Measurements from ENCODE around the gene SLMAP. TPM values are rescaled to one million over a fixed set of nuclear protein-coding genes. Genes with fewer than 3 reads are reported as not detected.
"Not testable (repeated sequence)": the region's sequence is repeated elsewhere in the genome, so short reads cannot be mapped to it uniquely, and the experiment has no call there.

SLMAP gene
- total and polyA plus RNA-seq, 2 donors from 2014 or later: 22.0 to 86.1 TPM

DNA sequence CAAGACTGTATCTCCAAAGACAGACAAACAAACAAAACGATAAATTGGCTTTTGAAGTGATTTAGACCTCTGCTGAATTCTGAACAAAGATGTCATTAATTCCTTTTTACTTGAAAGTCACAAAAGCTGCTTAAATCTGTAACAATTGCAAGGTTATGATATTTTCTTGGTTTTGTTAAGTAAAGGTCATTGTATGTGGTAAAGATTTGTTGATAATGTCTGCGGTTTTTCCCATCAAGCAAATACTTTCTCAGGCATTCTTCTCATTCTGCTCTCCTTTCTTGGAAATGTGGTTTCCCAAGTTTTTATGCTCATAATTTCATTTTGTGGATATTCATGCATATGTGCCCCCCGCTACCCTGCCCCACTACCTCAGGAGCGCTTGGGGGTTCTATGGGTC lies 116.5 kb downstream of the SLMAP start:
- TF ChIP-seq, protein P1, sequence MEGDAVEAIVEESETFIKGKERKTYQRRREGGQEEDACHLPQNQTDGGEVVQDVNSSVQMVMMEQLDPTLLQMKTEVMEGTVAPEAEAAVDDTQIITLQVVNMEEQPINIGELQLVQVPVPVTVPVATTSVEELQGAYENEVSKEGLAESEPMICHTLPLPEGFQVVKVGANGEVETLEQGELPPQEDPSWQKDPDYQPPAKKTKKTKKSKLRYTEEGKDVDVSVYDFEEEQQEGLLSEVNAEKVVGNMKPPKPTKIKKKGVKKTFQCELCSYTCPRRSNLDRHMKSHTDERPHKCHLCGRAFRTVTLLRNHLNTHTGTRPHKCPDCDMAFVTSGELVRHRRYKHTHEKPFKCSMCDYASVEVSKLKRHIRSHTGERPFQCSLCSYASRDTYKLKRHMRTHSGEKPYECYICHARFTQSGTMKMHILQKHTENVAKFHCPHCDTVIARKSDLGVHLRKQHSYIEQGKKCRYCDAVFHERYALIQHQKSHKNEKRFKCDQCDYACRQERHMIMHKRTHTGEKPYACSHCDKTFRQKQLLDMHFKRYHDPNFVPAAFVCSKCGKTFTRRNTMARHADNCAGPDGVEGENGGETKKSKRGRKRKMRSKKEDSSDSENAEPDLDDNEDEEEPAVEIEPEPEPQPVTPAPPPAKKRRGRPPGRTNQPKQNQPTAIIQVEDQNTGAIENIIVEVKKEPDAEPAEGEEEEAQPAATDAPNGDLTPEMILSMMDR (IDR thresholded peaks at IDR 0.05; ENCODE audit: borderline replicate concordance, extremely low read depth, insufficient read depth): no peak
- no peak overlapping the region for H3K4me3 ChIP-seq (ENCODE audit: low read length in 3 of 3)
- no peaks in the 10 kb centered on the region for H3K9me3 ChIP-seq (ENCODE audit: control insufficient read depth in 2 of 3, insufficient read depth in 1 of 3, low read length in 3 of 3)
- no peaks in the 10 kb centered on the region for H3K27me3 ChIP-seq (ENCODE audit: control insufficient read depth, insufficient read depth, low read length)
- FAIRE-seq (no peak), DNase-seq (no peak)
- no peaks in the 10 kb centered on the region for H3K4me1 ChIP-seq (ENCODE audit: control insufficient read depth in 2 of 3, insufficient read depth in 2 of 3, low read depth in 1 of 3, low read length in 3 of 3)
- H3K9ac ChIP-seq (ENCODE audit: low read length in 3 of 3): no peak overlapping the region
- no peak overlapping the region for H3K27ac ChIP-seq (ENCODE audit: low read depth in 2 of 2, low read length in 2 of 2)
- intact Hi-C loops (cut with DNase I): no loop called here
- H3K36me3 ChIP-seq (ENCODE audit: control insufficient read depth in 2 of 3, insufficient read depth in 3 of 3, low read length in 3 of 3): no peaks in the 10 kb centered on the region

DNA sequence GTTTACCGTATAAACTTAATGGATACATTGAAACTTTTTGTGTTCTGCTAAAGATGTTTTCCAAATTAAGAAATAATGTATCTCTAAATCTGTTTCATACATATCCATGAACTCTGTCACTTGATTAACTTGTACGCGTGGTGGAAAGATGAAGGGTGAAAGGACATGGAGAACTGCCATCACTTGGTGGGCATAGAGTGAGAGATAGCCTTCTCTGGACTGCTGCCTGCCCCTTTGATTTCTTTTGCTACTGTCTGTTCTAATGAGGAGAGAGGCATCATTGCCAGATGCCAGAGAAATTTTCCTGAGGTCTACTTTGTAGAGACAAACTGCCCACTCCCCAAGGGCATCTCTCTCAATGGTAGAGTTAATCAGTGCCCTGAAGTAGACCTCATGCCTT lies 120.5 kb downstream of the SLMAP start:
- no peaks in the 10 kb centered on the region for H3K9me3 ChIP-seq (ENCODE audit: control insufficient read depth in 2 of 3, insufficient read depth in 1 of 3, low read length in 3 of 3)
- TF ChIP-seq, protein P1 (IDR thresholded peaks at IDR 0.05; ENCODE audit: borderline replicate concordance, extremely low read depth, insufficient read depth): no peak
- H3K27ac ChIP-seq (ENCODE audit: low read depth in 2 of 2, low read length in 2 of 2): no peak overlapping the region
- no peak for FAIRE-seq
- H3K36me3 ChIP-seq (ENCODE audit: control insufficient read depth in 2 of 3, insufficient read depth in 3 of 3, low read length in 3 of 3): no peaks in the 10 kb centered on the region
- intact Hi-C loops (cut with DNase I): no loop called here
- DNase-seq: no peak
- H3K9ac ChIP-seq (ENCODE audit: low read length in 3 of 3): no peak overlapping the region
- H3K4me1 ChIP-seq (ENCODE audit: control insufficient read depth in 2 of 3, insufficient read depth in 2 of 3, low read depth in 1 of 3, low read length in 3 of 3): no peaks in the 10 kb centered on the region
- no peaks in the 10 kb centered on the region for H3K27me3 ChIP-seq (ENCODE audit: control insufficient read depth, insufficient read depth, low read length)
- no peak overlapping the region for H3K4me3 ChIP-seq (ENCODE audit: low read length in 3 of 3)

DNA sequence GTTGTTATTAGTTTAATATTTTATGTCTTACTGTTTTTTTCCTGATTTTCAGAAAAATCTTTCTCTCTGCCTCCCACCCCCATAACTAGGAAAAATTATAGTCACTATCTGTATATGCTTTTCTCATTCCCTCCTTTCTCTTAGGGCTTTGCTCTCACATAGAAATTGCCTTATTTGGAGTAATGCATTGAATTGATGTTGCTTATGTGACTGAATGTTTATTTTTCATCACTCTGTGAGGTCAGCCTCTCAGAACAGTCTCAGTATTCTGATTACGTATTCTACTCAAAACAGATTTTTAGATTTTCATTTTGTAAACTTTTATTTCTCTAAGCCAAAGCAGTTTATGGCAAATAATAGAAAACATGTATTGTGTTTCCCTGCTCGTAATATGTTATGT lies 121.0 kb downstream of the SLMAP start:
- TF ChIP-seq, protein P1 (IDR thresholded peaks at IDR 0.05; ENCODE audit: borderline replicate concordance, extremely low read depth, insufficient read depth): no peak
- FAIRE-seq (no peak), DNase-seq (no peak)
- H3K36me3 ChIP-seq (ENCODE audit: control insufficient read depth in 2 of 3, insufficient read depth in 3 of 3, low read length in 3 of 3): no peaks in the 10 kb centered on the region
- intact Hi-C loops (cut with DNase I): no loop called here
- no peaks in the 10 kb centered on the region for H3K27me3 ChIP-seq (ENCODE audit: control insufficient read depth, insufficient read depth, low read length)
- H3K4me3 ChIP-seq (ENCODE audit: low read length in 3 of 3): no peak overlapping the region
- H3K4me1 ChIP-seq (ENCODE audit: control insufficient read depth in 2 of 3, insufficient read depth in 2 of 3, low read depth in 1 of 3, low read length in 3 of 3): no peaks in the 10 kb centered on the region
- no peak overlapping the region for H3K9ac ChIP-seq (ENCODE audit: low read length in 3 of 3)
- no peaks in the 10 kb centered on the region for H3K9me3 ChIP-seq (ENCODE audit: control insufficient read depth in 2 of 3, insufficient read depth in 1 of 3, low read length in 3 of 3)
- H3K27ac ChIP-seq (ENCODE audit: low read depth in 2 of 2, low read length in 2 of 2): no peak overlapping the region

DNA sequence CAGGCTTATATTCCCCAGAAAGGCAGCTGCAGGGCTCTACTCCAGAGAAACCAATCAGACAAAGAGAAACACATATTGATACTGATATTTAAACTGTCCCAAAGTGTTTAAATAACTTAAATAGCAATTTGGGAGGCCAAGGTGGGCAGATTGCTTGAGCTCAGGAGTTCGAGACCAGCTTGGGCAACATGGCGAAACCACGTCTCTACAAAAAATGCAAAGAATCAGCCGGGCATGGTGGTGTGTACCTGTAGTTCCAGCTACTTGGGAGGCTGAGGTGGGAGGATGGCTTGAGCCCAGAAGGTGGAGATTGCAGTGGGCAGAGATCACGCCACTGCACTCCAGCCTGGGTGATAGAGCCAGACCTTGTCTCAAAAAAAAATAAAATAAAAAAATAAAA lies 128.3 kb downstream of the SLMAP start:
- H3K27me3 ChIP-seq (ENCODE audit: control insufficient read depth, insufficient read depth, low read length); H3K4me3 ChIP-seq (ENCODE audit: low read length in 3 of 3); H3K36me3 ChIP-seq (ENCODE audit: control insufficient read depth in 2 of 3, insufficient read depth in 3 of 3, low read length in 3 of 3); intact Hi-C loops (cut with DNase I); H3K9me3 ChIP-seq (ENCODE audit: control insufficient read depth in 2 of 3, insufficient read depth in 1 of 3, low read length in 3 of 3); H3K4me1 ChIP-seq (ENCODE audit: control insufficient read depth in 2 of 3, insufficient read depth in 2 of 3, low read depth in 1 of 3, low read length in 3 of 3); H3K27ac ChIP-seq (ENCODE audit: low read depth in 2 of 2, low read length in 2 of 2); DNase-seq; FAIRE-seq; H3K9ac ChIP-seq (ENCODE audit: low read length in 3 of 3): not testable (repeated sequence)

All from kidney (tissue), 14 donors.